DOHH2 (cell line): Measurements from ENCODE around the gene SERINC1.
"Not testable (repeated sequence)": the region's sequence is repeated elsewhere in the genome, so short reads cannot be mapped to it uniquely, and the experiment has no call there.

Source experiments
- H3F3A ChIP-seq: fragments of 200-600 bp; sonication (generic), shearing (Covaris generic); 2 replicates; pipeline ENCODE4 v1.6.0; 2016; ENCODE audit warnings: antibody characterized with exemption, mild to moderate bottlenecking; ENCODE audit not compliant: control insufficient read depth, insufficient read depth
- H3K27ac ChIP-seq: fragments of 200-600 bp; sonication (generic); 2 replicates; pipeline ENCODE4 v1.5.1; 2014; ENCODE audit warnings: low read depth, mild to moderate bottlenecking, low read length, moderate library complexity
- H3K27me3 ChIP-seq: fragments of 200-600 bp; sonication (generic); 2 replicates; pipeline ENCODE4 v1.6.1; 2014; ENCODE audit warnings: mild to moderate bottlenecking, low read length, mixed read lengths; ENCODE audit not compliant: control insufficient read depth
- H3K36me3 ChIP-seq: fragments of 200-600 bp; sonication (generic); 2 replicates; pipeline ENCODE4 v1.6.1; 2014; ENCODE audit warnings: mild to moderate bottlenecking, low read length, moderate library complexity, mixed read lengths; ENCODE audit not compliant: control insufficient read depth
- H3K4me1 ChIP-seq: fragments of 200-600 bp; sonication (generic); 2 replicates; pipeline ENCODE4 v1.6.1; 2014; ENCODE audit warnings: mild to moderate bottlenecking, low read length, mixed read lengths; ENCODE audit not compliant: control insufficient read depth
- H3K4me2 ChIP-seq: fragments of 200-600 bp; sonication (generic); 2 replicates; pipeline ENCODE4 v1.6.0; 2014; ENCODE audit warnings: mild to moderate bottlenecking, low read length, moderate library complexity
- H3K4me3 ChIP-seq: fragments of 200-600 bp; sonication (generic); 2 replicates; pipeline ENCODE4 v1.5.1; 2014; ENCODE audit warnings: mild to moderate bottlenecking, low read length, mixed read lengths
- H3K79me2 ChIP-seq: fragments of 200-600 bp; sonication (generic); 2 replicates; pipeline ENCODE4 v1.6.1; 2014; ENCODE audit warnings: mild to moderate bottlenecking, low read length, mixed read lengths; ENCODE audit not compliant: control insufficient read depth
- H3K9me2 ChIP-seq: fragments of 200-600 bp; sonication (generic); replicated peaks from 2 replicates; pipeline ENCODE4 v1.6.1; 2014; ENCODE audit warnings: mild to moderate bottlenecking, low read length, mixed read lengths; ENCODE audit not compliant: control insufficient read depth
- H3K9me3 ChIP-seq: fragments of 200-600 bp; sonication (generic); 2 replicates; pipeline ENCODE4 v1.6.1; 2014; ENCODE audit warnings: antibody characterized with exemption, low read length, mixed read lengths; ENCODE audit not compliant: control insufficient read depth, insufficient read depth
- H4K20me1 ChIP-seq: fragments of 200-600 bp; sonication (generic); 2 replicates; pipeline ENCODE4 v1.6.0; 2014; ENCODE audit warnings: low read depth, mild to moderate bottlenecking, antibody characterized with exemption, low read length, moderate library complexity; ENCODE audit not compliant: control insufficient read depth, insufficient read depth
- CTCF ChIP-seq: fragments of 200-600 bp; sonication (generic); IDR thresholded peaks from one replicate; pipeline ENCODE4 v1.5.1; 2014; ENCODE audit warnings: antibody characterized with exemption, mild to moderate bottlenecking, low read depth, low read length; ENCODE audit not compliant: poor library complexity, severe bottlenecking
- EZH2phosphoT487 ChIP-seq: fragments of 200-600 bp; sonication (generic); IDR thresholded peaks from 2 replicates; pipeline ENCODE4 v1.6.1; 2017; ENCODE audit warnings: borderline replicate concordance, mild to moderate bottlenecking, antibody characterized with exemption, low read length, moderate library complexity, mixed read lengths

The SERINC1 gene

GRCh38 chr6:122458087-122458486 lies 13.5 kb downstream of the SERINC1 start:
- H3K4me2 ChIP-seq = no peak overlapping the region
- no peaks in the 10 kb centered on the region for H3K9me2 ChIP-seq
- no peak overlapping the region for H3K4me3 ChIP-seq
- peaks cover 51% of the 10 kb centered on the region for H3K79me2 ChIP-seq
- no peaks in the 10 kb centered on the region for H3F3A ChIP-seq
- no peak for TF ChIP-seq EZH2phosphoT487
- TF ChIP-seq CTCF = no peak
- H3K4me1 ChIP-seq = peaks cover 9% of the 10 kb centered on the region; the same call in 1 of the 2 replicates
- peaks cover 5% of the 10 kb centered on the region; the same call in 1 of the 2 replicates for H4K20me1 ChIP-seq
- peaks cover 52% of the 10 kb centered on the region for H3K36me3 ChIP-seq
- no peak overlapping the region for H3K27ac ChIP-seq
- no peaks in the 10 kb centered on the region for H3K9me3 ChIP-seq
- H3K27me3 ChIP-seq = no peaks in the 10 kb centered on the region

GRCh38 chr6:122455116-122455515 lies 16.5 kb downstream of the SERINC1 start:
- H3K79me2 ChIP-seq = peaks cover 22% of the 10 kb centered on the region
- not testable (repeated sequence) for H3K9me2 ChIP-seq, H4K20me1 ChIP-seq, H3F3A ChIP-seq, H3K27me3 ChIP-seq, H3K9me3 ChIP-seq, H3K27ac ChIP-seq, H3K4me1 ChIP-seq, H3K4me2 ChIP-seq, H3K4me3 ChIP-seq
- peaks cover 72% of the 10 kb centered on the region for H3K36me3 ChIP-seq

- no peak overlapping the region for H3K4me2 ChIP-seq
- TF ChIP-seq EZH2phosphoT487 (no peak), CTCF (no peak)
- H3K9me2 ChIP-seq = no peaks in the 10 kb centered on the region
- no peaks in the 10 kb centered on the region for H3K9me3 ChIP-seq
- no peaks in the 10 kb centered on the region for H3K27me3 ChIP-seq
- no peaks in the 10 kb centered on the region; the same call in 1 of the 2 replicates for H4K20me1 ChIP-seq
- H3K79me2 ChIP-seq = peaks cover 17% of the 10 kb centered on the region
- H3K36me3 ChIP-seq = peaks cover 77% of the 10 kb centered on the region
- no peak overlapping the region for H3K4me3 ChIP-seq
- H3F3A ChIP-seq = no peaks in the 10 kb centered on the region
- peaks cover 7% of the 10 kb centered on the region; the same call in 1 of the 2 replicates for H3K4me1 ChIP-seq
- H3K27ac ChIP-seq = no peak overlapping the region
These were observed 16.9 kb downstream of the SERINC1 start for GRCh38 chr6:122454673-122455072.

GRCh38 chr6:122452509-122452908 lies 19.1 kb downstream of the SERINC1 start:
- no peaks in the 10 kb centered on the region for H3K79me2 ChIP-seq
- no peaks in the 10 kb centered on the region for H3K4me1 ChIP-seq
- no peaks in the 10 kb centered on the region for H3F3A ChIP-seq
- H3K27me3 ChIP-seq = no peaks in the 10 kb centered on the region
- H3K4me3 ChIP-seq = no peak overlapping the region
- no peaks in the 10 kb centered on the region for H3K9me3 ChIP-seq
- no peaks in the 10 kb centered on the region for H3K9me2 ChIP-seq
- TF ChIP-seq EZH2phosphoT487 (no peak), CTCF (no peak)
- H3K36me3 ChIP-seq = peaks cover 83% of the 10 kb centered on the region
- H4K20me1 ChIP-seq = no peaks in the 10 kb centered on the region
- H3K27ac ChIP-seq = no peak overlapping the region
- H3K4me2 ChIP-seq = no peak overlapping the region
